Activated B cell treated with CpG ODN at 0.5 μM for 24 hours (primary cell): ENCODE results near the gene GPATCH1. TPM values are rescaled to one million over a fixed set of nuclear protein-coding genes. Genes with fewer than 3 reads are reported as not detected.

Experiments
- ATAC-seq: fragments of 200-7000 bp; cut with Tn5 transposase; one replicate; pipeline ENCODE4 v1.10.0; 2021; ENCODE audit warnings: low read depth, mild to moderate bottlenecking, moderate library complexity
- CTCF ChIA-PET: fragments of 350-600 bp; sonication (Branson Sonifier 250); formaldehyde crosslinking; loops from one replicate; lab custom pipeline; 2021; ENCODE audit warnings: antibody characterized with exemption; lab: Charles Lee
- POLR2A ChIA-PET: fragments of 350-600 bp; sonication (Branson Sonifier 250); formaldehyde crosslinking; loops from one replicate; lab custom pipeline; 2021; ENCODE audit warnings: antibody characterized with exemption; lab: Charles Lee
- DNase-seq: peaks from one replicate; pipeline ENCODE4 v3.0.0; 2022
- H3K27ac Mint-ChIP-seq: one replicate; pipeline ENCODE4 v1.8.0; 2020; ENCODE audit warnings: mixed read lengths
- H3K27me3 Mint-ChIP-seq: one replicate; pipeline ENCODE4 v1.8.0; 2021; ENCODE audit warnings: mixed read lengths
- H3K36me3 Mint-ChIP-seq: one replicate; pipeline ENCODE4 v1.8.0; 2021; ENCODE audit warnings: low read depth, mixed read lengths
- H3K4me1 Mint-ChIP-seq: one replicate; pipeline ENCODE4 v1.8.0; 2021; ENCODE audit warnings: mixed read lengths
- H3K4me3 Mint-ChIP-seq: one replicate; pipeline ENCODE4 v1.8.0; 2020; ENCODE audit warnings: mild to moderate bottlenecking, mixed read lengths
- H3K9me3 Mint-ChIP-seq: one replicate; pipeline ENCODE4 v1.8.0; 2020; ENCODE audit warnings: mixed read lengths
- intact Hi-C: fragments of 100-400 bp; cut with micrococcal nuclease; formaldehyde crosslinking; loops from one replicate; pipeline ENCODE4 v1.15.1; 2024
- total RNA-seq: library from RNA; stranded (reverse); gene quantifications from 2 replicates; pipeline ENCODE4 v1.2.3, GENCODE V29; 2022
- TF ChIP-seq, protein P1 (sequence below): fragments of 200-600 bp; IDR thresholded peaks from one replicate; pipeline ENCODE4 v1.8.0; 2022; ENCODE audit warnings: antibody characterized with exemption, mild to moderate bottlenecking

GPATCH1 gene
- total RNA-seq, 1 donor from 2014 or later, result 12.8 TPM

DNA sequence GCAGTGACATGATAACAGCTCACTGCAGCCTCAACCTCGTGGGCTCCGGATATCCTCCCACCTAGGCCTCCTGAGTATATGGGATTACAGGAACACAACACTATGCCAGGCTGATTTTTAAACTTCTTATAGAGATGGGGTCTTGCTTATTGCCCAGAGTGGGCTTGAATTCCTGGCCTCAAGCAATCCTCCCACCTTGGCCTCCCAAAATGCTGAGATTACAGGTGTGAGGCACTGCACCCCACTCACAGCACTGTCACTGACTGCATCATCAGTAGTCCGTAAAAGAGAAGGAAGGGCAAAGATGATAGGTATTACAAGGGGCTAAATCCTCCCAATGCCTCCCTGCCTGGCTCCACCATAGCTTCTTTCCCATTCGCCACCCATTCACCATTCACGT, 20.4 kb upstream of the GPATCH1 start:
- ChIA-PET POLR2A (no interaction called here), CTCF (no interaction called here)
- H3K27ac Mint-ChIP-seq, result no peak overlapping the region
- H3K4me3 Mint-ChIP-seq, result peak overlapping the region; percentile 8
- H3K4me1 Mint-ChIP-seq, result peaks cover 9% of the 10 kb centered on the region
- intact Hi-C loops, result loop anchor here (5.0 to 10.0 kb wide), 2 partner anchors 386 to 478 kb away; partner anchors contain the start of genes ANKRD27, PDCD5 and RGS9BP
- H3K36me3 Mint-ChIP-seq, result no peaks in the 10 kb centered on the region
- H3K27me3 Mint-ChIP-seq, result peaks cover 3% of the 10 kb centered on the region
- no peak for ATAC-seq
- TF ChIP-seq, protein P1, sequence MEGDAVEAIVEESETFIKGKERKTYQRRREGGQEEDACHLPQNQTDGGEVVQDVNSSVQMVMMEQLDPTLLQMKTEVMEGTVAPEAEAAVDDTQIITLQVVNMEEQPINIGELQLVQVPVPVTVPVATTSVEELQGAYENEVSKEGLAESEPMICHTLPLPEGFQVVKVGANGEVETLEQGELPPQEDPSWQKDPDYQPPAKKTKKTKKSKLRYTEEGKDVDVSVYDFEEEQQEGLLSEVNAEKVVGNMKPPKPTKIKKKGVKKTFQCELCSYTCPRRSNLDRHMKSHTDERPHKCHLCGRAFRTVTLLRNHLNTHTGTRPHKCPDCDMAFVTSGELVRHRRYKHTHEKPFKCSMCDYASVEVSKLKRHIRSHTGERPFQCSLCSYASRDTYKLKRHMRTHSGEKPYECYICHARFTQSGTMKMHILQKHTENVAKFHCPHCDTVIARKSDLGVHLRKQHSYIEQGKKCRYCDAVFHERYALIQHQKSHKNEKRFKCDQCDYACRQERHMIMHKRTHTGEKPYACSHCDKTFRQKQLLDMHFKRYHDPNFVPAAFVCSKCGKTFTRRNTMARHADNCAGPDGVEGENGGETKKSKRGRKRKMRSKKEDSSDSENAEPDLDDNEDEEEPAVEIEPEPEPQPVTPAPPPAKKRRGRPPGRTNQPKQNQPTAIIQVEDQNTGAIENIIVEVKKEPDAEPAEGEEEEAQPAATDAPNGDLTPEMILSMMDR, result no peak
- no peak for DNase-seq
- no peaks in the 10 kb centered on the region for H3K9me3 Mint-ChIP-seq

DNA sequence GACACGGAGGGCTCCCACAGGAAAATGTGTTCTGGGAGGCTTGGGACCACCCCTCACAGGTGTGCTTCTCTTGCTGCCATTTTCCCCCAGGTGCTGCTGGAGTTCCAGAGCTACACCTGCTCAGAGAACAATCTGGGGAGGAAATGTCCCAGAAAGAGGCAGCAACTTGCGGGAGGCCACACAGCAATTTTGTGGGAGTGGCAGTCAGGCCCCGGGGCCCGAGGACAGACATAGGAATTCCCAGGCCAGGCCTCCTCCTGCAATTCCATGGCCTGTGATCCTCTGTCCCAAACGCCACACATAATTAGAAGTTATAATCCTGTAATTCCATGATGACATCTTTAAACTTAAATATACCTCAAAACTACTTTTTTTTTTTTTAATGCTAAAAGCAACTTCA, 18.1 kb upstream of the GPATCH1 start:
- Mint-ChIP-seq H3K9me3 (no peaks in the 10 kb centered on the region), H3K4me3 (peak overlapping the region; percentile 76), H3K36me3 (no peaks in the 10 kb centered on the region), H3K27ac (peak overlapping the region; percentile 35), H3K27me3 (peaks cover 5% of the 10 kb centered on the region), H3K4me1 (peaks cover 9% of the 10 kb centered on the region)
- no peak for ATAC-seq
- intact Hi-C loops, result loop anchor here (5.0 to 10.0 kb wide), 2 partner anchors 388 to 481 kb away; partner anchors contain the start of genes ANKRD27, PDCD5 and RGS9BP
- TF ChIP-seq, protein P1, result no peak
- ChIA-PET CTCF (no interaction called here), POLR2A (no interaction called here)
- no peak for DNase-seq

DNA sequence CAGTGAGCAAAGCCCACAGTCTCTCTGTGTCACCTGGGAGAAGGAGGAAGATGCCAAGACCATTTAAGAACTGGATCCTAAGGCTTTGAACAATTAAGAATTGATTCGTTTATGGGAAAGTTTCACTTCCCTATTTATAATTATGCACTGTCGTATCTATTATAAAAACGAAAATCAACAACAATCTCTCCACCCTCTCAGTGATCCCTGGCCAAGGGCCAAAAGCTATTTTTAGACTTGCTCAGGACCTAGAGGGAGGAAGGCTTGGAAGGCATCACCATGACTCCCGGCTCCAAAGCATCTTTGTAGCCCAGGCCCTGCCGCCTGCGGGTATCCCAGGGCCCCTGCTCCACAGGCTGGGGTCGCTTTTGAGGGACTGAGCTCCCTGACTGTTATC, 17.6 kb upstream of the GPATCH1 start:
- peaks cover 5% of the 10 kb centered on the region for H3K27me3 Mint-ChIP-seq
- intact Hi-C loops, result loop anchor here (5.0 to 10.0 kb wide), 2 partner anchors 389 to 481 kb away; partner anchors contain the start of genes ANKRD27, PDCD5 and RGS9BP
- H3K4me3 Mint-ChIP-seq, result peak overlapping the region; percentile 76
- no peak for ATAC-seq
- ChIA-PET POLR2A (no interaction called here), CTCF (no interaction called here)
- DNase-seq, result peak; percentile 15
- TF ChIP-seq, protein P1, result no peak
- H3K27ac Mint-ChIP-seq, result peak overlapping the region; percentile 35
- no peaks in the 10 kb centered on the region for H3K9me3 Mint-ChIP-seq
- H3K4me1 Mint-ChIP-seq, result peaks cover 9% of the 10 kb centered on the region
- H3K36me3 Mint-ChIP-seq, result no peaks in the 10 kb centered on the region

DNA sequence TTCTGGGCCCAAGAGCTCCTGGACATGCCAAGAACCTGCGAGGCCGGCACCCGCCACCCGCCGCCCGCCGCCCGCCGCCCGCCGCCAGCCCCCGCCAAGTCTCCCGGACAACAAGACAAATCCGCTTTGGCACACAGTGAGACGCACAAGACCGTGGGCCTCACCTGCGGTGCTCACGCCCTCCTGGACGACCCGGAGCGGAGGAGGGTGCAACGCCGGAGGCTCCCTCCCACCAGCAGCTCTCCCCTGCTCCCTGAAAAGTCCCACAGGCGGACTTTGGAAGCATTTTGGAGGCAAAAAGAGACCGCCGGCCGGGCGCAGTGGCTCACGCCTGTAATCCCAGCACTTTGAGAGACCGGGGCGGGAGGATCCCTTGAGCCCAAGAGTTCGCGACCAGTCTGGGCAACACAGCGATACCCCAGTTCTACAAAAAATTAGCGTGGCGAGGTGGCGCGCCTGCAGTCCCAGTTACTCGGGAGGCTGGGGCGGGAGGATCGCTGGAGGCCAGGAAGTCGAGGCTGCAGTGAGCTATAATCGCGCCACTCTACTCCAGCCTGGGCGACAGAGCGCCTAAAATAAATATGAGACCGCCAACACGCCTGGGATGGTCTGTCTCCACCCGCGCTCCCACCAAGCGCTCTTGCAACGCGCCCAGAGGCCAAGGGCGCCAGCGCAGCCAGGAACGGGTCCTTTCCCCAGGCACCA, 17.1 kb upstream of the GPATCH1 start:
- intact Hi-C loops, result loop anchor here (1.0 to 10.0 kb wide), 4 partner anchors 17 to 482 kb away; partner anchors contain the start of genes ANKRD27, GPATCH1, PDCD5 and RGS9BP
- Mint-ChIP-seq H3K4me3 (peak overlapping the region; percentile 76), H3K36me3 (no peaks in the 10 kb centered on the region), H3K4me1 (peaks cover 9% of the 10 kb centered on the region), H3K27me3 (peaks cover 5% of the 10 kb centered on the region), H3K27ac (no peak overlapping the region), H3K9me3 (no peaks in the 10 kb centered on the region)
- TF ChIP-seq, protein P1, result no peak
- ChIA-PET POLR2A (interaction anchor here (1.5 kb wide), 1 partner anchor 113 kb away, joined by 4 read pairs; no protein-coding TSS in a partner anchor), CTCF (no interaction called here)
- no peak for ATAC-seq
- DNase-seq, result no peak

DNA sequence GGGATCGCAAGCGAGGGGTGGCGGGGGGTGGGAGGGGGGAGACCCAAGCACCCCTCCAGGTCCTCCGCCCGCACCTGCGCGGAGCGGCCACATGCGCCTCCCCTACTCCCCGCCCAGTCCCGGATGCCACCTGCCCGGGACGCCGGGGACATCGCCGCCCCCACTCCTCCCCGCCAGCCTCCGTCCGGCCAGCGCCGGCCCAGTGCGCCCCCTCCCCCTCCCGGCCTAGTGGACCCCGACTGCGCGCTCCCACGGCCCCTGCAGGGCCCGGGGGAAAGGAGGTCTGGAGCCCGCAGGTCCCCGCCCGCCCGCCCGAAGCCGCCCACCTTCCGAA, 16.6 kb upstream of the GPATCH1 start:
- intact Hi-C loops, result loop anchor here (1.0 to 10.0 kb wide), 4 partner anchors 17 to 482 kb away; partner anchors contain the start of genes ANKRD27, GPATCH1, PDCD5 and RGS9BP
- Mint-ChIP-seq H3K27ac (no peak overlapping the region), H3K4me3 (peak overlapping the region; percentile 76), H3K27me3 (peaks cover 5% of the 10 kb centered on the region), H3K9me3 (no peaks in the 10 kb centered on the region), H3K4me1 (peaks cover 9% of the 10 kb centered on the region), H3K36me3 (no peaks in the 10 kb centered on the region)
- TF ChIP-seq, protein P1, result no peak
- ChIA-PET POLR2A (interaction anchor here (1.5 kb wide), 1 partner anchor 113 kb away, joined by 4 read pairs; no protein-coding TSS in a partner anchor), CTCF (no interaction called here)
- ATAC-seq (peak; percentile 63), DNase-seq (peak; percentile 34)
